SKM-1 treated with dmso at 0.1 percent for 144 hours (cell line): ENCODE measurements around the gene NPM1.

Source experiments
- DNase-seq: peaks from one replicate; lab custom pipeline; 2025; ENCODE audit not compliant: unreplicated experiment; lab: John Stamatoyannopoulos, UW

NPM1 gene

GRCh38 chr5:171447226-171447625, 59.6 kb downstream of the NPM1 start:
- DNase-seq, result no peak

- DNase-seq, result no peak
Observed at GRCh38 chr5:171449426-171449825, 61.8 kb downstream of the NPM1 start.

- no peak for DNase-seq
Observed at GRCh38 chr5:171450423-171451331, 63.0 kb downstream of the NPM1 start.

GRCh38 chr5:171451421-171451820, 63.8 kb downstream of the NPM1 start:
- no peak for DNase-seq

GRCh38 chr5:171453056-171453725, 65.5 kb downstream of the NPM1 start:
- DNase-seq, result no peak

GRCh38 chr5:171453988-171454387, 66.3 kb downstream of the NPM1 start:
- no peak for DNase-seq

GRCh38 chr5:171454549-171454948, 66.9 kb downstream of the NPM1 start:
- DNase-seq, result no peak

- no peak for DNase-seq
Observed at GRCh38 chr5:171455522-171455921, 67.9 kb downstream of the NPM1 start.

- DNase-seq, result no peak
Observed at GRCh38 chr5:171457208-171457981, 69.7 kb downstream of the NPM1 start.

- no peak for DNase-seq
Observed at GRCh38 chr5:171459839-171460238, 72.2 kb downstream of the NPM1 start.
